GM19468 (cell line): ENCODE data around the gene GALNT9.

ENCODE experiments used
- ATAC-seq: cut with Tn5 transposase; IDR thresholded peaks from one replicate; pipeline ENCODE4 v1.9.1; 2021; ENCODE audit warnings: mild to moderate bottlenecking, moderate library complexity, moderate number of reproducible peaks; ENCODE audit not compliant: unreplicated experiment; ENCODE audit errors: extremely low read depth

Gene GALNT9

GRCh38 chr12:132179431-132180362, 149.7 kb downstream of the GALNT9 start:
- no peak for ATAC-seq

DNA sequence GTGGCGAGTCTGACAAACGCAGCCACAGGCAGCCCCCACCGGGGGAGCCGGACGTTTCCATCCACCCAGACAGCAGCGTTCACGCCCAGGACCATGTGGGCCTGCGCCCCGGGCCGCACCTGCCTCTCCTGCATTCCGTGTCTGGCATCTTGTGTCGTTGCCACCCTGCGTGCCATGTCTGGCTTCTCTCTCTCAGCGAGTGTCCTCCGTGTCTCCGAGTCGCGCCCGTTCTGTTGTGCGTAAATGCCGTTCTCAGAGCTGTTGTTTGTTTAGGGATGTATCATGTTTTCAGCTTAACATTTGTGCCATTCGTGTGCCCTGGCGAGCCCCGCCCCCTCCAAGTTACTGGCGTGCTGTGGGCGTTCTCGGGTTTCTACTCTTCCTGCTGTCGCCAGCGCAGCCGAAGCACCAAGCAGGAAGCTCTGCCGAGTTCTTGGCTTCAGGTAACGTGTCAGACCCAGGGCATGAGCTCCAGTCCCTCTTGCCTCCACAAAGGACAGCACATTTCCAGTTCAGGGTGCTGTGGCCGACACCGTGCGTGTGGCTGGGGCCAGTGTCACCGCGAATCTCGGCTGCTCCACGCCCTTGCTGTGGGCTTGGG, 150.5 kb downstream of the GALNT9 start:
- ATAC-seq, result no peak

DNA sequence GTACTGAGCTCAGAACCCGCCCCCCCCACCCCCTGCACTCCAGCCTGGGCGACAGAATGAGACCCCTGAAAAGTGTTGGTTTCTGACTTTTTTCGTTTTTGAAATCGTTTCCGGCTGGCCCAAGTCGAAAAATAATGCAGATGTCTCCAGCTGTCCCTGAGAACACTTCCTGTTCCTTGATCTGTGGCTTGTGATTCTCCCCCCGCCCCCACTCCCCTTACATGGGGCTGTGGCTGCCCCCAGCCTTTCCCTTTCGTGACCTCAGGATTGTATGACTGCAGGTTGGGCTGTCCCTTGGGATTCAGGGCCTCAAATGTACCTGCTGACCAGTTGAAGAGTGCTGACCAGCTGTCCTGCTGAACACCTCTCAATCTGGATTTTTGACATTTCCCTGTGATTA, 151.1 kb downstream of the GALNT9 start:
- no peak for ATAC-seq

DNA sequence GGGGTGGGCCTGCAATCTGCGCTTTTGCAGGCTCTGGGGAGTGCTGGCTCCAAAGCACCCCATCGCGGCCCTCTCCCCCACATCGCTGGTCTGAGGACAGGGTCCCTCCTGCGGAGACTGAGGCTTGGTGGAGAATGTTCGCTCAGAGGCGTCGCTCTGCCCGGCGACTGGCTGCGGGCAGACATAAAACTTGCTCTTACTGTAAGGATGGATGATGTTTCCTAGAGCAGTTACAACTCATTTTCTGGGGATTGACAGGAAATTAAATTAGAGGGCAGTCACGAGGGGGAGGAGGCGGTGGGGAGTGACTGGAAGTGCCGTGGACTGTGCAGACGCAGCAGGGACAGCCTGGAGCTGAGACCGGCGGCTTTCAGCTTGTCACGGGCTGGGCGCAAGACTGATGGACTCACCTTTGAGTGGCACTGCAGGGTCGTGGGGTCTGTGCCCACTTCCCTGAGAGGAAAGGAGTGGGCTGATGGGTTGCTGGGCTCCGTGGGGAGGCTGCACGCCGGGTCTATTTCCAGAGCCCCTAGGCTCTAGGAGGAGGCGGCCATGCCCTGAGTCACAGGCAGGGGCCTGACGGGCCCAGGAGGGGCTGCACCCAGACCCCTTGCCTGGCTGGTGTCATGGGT, 152.4 kb downstream of the GALNT9 start:
- no peak for ATAC-seq

- ATAC-seq, result no peak
These were observed 152.9 kb downstream of the GALNT9 start for GRCh38 chr12:132176385-132176919.

DNA sequence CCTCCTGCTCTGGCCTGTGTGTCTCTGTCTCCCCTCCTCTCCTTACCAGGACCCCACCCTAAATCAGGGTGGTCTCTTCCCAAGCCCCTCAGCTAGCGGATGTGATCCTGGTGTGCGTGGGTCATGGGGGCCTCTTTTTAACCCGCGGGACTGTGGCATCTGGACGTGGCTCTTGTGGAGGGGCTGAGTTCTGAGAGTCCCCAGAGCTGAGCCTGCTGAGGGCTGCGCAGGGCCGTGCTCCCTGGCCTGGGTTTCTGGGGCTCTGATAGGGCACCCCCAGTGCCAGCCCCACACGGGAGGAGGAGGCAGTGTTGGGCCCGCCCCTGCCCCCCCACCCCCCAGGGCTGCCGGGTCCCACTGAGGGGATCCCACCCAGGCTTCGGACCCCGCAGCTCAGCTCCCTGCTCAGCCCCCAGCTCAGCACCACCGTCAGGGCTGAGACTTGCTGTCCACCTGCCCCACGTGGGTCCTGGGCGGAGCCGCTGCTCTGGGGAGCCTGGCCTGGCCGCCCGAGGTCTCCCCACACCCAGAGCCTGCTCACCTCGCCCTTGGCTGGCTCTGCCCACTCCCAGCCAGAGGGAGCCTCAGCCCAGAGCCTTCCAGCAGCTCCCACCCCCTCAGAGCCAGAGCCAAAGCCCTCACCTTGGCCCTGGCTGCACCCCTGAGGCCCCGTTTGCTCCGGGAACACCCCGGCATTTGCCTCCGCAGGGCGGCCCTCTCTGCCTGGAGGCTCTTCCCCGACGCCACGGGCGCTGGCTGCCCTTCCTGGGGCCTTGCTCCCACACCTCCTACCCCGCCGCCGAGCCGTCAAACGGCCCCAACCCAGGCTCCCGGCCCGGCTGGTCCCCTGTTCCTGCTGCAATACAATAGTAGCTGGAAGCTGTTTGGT, 153.6 kb downstream of the GALNT9 start:
- no peak for ATAC-seq

- ATAC-seq, result no peak
These were observed 154.4 kb downstream of the GALNT9 start for GRCh38 chr12:132174839-132175490.

DNA sequence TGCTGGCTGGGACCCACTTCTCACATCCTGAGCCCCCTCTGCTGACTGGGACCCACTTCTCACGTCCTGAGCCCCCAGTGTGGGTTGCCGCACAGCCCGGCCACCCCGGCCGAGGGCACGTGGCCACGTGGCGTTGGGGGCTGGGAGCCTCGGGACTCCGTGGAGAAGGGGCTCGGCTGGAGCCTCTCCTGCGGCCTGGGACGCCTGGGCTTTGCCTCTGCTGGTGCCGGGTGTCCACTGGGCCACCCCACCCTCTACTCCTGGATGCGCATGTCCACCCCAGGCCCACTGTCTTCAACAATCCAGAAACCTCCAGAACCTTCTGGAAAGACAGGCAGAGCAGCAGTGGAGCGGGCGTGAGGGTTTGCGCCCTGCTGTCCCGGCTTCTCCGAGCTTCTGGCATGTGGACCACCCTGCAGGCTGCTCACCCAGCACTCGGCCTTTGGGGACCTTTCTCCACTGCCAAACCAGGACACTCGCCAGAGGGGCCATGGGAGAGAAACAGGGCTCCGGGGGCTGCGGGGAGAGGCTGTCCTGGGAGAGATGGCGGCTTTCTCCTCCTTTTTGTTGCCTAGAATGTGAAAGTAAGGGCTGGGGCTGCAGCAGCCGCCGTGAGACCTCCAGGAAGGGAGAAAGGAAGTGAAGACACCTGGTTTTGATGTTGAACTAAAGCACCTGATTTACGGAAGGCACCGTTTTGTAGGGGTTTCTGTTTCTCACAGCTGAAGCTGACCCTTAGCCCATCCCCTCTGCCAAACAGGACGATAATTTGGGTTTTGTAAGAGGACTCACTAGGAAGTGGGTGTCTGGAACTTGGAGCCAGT, 155.2 kb downstream of the GALNT9 start:
- no peak for ATAC-seq

- no peak for ATAC-seq
These were observed 156.0 kb downstream of the GALNT9 start for GRCh38 chr12:132173135-132174014.

GRCh38 chr12:132172619-132173018, 156.8 kb downstream of the GALNT9 start:
- no peak for ATAC-seq

GRCh38 chr12:132171968-132172521, 157.3 kb downstream of the GALNT9 start:
- ATAC-seq, result no peak

GRCh38 chr12:132171293-132171967, 158.0 kb downstream of the GALNT9 start:
- no peak for ATAC-seq

- ATAC-seq, result no peak
These were observed 158.6 kb downstream of the GALNT9 start for GRCh38 chr12:132170637-132171292.

GRCh38 chr12:132170094-132170636, 159.2 kb downstream of the GALNT9 start:
- no peak for ATAC-seq

DNA sequence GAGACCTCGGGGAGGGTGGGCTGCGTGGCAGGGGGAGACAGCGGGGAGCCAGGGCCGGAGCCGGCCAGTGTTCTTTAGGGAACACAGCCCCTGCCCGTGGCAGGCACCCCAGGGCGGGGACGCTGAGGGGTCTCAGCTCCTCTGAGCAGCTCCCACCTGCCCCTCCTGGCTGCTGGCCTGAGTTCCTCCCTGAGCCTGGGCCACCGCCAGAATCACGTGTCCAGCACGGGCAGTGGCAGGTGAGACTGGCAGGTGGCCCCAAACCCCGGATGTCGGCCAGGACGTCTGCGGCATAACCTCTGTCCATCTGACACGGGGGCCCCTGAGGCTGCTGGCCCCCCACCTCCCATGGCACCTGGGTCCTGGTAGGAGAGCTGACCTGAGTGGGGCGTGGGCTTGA, 160.0 kb downstream of the GALNT9 start:
- ATAC-seq, result no peak
